HG02610 (cell line): Measurements from ENCODE around the gene CTDSPL2.
"Not testable (repeated sequence)": the region's sequence is repeated elsewhere in the genome, so short reads cannot be mapped to it uniquely, and the experiment has no call there.

ENCODE experiments used
- ATAC-seq: cut with Tn5 transposase; IDR thresholded peaks from one replicate; pipeline ENCODE4 v1.9.1; 2021; ENCODE audit warnings: mild to moderate bottlenecking, moderate library complexity; ENCODE audit not compliant: unreplicated experiment

The CTDSPL2 gene

GRCh38 chr15:44537735-44538240 is 110.4 kb downstream of the CTDSPL2 start:
- ATAC-seq: no peak

- no peak for ATAC-seq
Observed at GRCh38 chr15:44541282-44541958, 114.0 kb downstream of the CTDSPL2 start.

- ATAC-seq: no peak
Observed at GRCh38 chr15:44542596-44542995, 115.2 kb downstream of the CTDSPL2 start.

- not testable (repeated sequence) for ATAC-seq
Observed at GRCh38 chr15:44544745-44545144, 117.3 kb downstream of the CTDSPL2 start.

- ATAC-seq: peak; percentile 88
Observed at GRCh38 chr15:44545913-44546802, 118.7 kb downstream of the CTDSPL2 start.

GRCh38 chr15:44549152-44549551 is 121.7 kb downstream of the CTDSPL2 start:
- not testable (repeated sequence) for ATAC-seq

- ATAC-seq: no peak
Observed at GRCh38 chr15:44550256-44550655, 122.8 kb downstream of the CTDSPL2 start.

- no peak for ATAC-seq
Observed at GRCh38 chr15:44550734-44551133, 123.3 kb downstream of the CTDSPL2 start.

GRCh38 chr15:44554934-44555723 is 127.7 kb downstream of the CTDSPL2 start:
- ATAC-seq: no peak

GRCh38 chr15:44560926-44561325 is 133.5 kb downstream of the CTDSPL2 start:
- not testable (repeated sequence) for ATAC-seq

- ATAC-seq: no peak
Observed at GRCh38 chr15:44565387-44566154, 138.1 kb downstream of the CTDSPL2 start.

GRCh38 chr15:44566155-44566540 is 138.7 kb downstream of the CTDSPL2 start:
- ATAC-seq: no peak

- no peak for ATAC-seq
Observed at GRCh38 chr15:44568338-44568737, 140.9 kb downstream of the CTDSPL2 start.

GRCh38 chr15:44569316-44569715 is 141.9 kb downstream of the CTDSPL2 start:
- no peak for ATAC-seq

GRCh38 chr15:44570361-44570760 is 142.9 kb downstream of the CTDSPL2 start:
- no peak for ATAC-seq

GRCh38 chr15:44573386-44573785 is 146.0 kb downstream of the CTDSPL2 start:
- no peak for ATAC-seq

GRCh38 chr15:44574734-44575133 is 147.3 kb downstream of the CTDSPL2 start:
- ATAC-seq: no peak
